Stimulated activated CD8-positive, alpha-beta memory T cell treated with anti-CD3 and anti-CD28 coated beads, Interleukin-2, amount 100 ng/mL, for 48 hours (primary cell): ENCODE data around the gene FLYWCH2.

Experiments used
- DNase-seq, 2 donors: peaks; one replicate each; pipeline ENCODE4 v3.0.0-alpha.2; 2020; ENCODE audit warnings: low read depth in 2 of 2

FLYWCH2 gene

DNA sequence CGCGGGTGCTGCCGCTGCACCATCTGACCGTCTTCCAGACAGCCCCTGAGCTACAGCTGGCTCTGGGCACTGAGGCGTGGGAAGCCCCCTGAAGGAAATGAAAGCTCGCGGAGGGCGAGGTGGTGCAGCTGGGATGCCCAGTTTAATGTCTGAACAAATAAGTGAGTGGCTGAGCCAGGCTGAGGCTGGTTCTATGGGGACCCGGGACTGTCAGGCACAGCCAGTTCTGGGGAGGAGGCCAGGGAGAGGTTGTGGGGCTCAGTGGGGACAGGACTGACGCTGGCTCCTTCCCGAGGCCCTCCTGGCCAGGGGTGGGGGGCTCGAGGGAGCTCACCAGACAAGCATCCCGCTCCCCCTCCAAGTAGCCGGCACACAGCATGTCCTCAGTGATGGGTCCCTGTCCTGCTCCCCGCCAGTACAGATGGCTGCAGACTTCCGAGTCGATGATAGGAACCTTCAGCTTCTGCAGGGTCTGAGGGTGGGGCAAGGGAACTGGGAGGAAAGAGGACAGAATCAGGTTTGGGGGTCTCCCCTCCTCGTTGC is 29.4 kb upstream of the FLYWCH2 start:
- DNase-seq, result no peak

DNA sequence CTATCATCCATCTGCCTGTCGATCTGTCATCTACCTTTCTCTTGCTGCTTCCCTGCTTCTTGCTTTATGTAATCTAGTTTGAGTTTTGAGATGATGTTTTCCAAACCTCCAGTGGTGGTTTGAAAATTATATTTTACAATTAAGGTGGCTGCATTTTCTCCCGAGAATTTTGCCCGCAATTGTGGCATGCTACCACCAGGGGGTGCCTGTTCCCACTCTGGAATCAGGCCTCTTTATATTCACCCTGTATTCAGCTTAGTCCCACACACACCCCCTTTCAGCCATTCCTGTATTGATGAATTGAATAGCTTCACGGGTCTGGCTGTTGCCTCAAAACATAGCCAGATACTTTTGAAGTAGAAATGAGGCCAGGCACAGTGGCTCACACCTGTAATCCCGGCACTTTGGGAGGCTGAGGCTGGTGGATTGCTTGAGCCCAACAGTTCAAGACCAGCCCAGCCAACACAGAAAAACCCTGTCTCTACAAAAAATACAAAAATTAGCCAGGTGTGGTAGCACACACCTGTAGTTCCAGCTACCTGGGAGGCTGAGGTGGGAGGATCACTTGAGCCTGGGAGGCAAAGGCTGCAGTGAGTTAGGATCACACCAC is 28.2 kb upstream of the FLYWCH2 start:
- DNase-seq, result no peak

- DNase-seq, result no peak
Observed at GRCh38 chr16:2855536-2855935, 27.5 kb upstream of the FLYWCH2 start.

- no peak for DNase-seq
Observed at GRCh38 chr16:2856061-2856670, 26.8 kb upstream of the FLYWCH2 start.

DNA sequence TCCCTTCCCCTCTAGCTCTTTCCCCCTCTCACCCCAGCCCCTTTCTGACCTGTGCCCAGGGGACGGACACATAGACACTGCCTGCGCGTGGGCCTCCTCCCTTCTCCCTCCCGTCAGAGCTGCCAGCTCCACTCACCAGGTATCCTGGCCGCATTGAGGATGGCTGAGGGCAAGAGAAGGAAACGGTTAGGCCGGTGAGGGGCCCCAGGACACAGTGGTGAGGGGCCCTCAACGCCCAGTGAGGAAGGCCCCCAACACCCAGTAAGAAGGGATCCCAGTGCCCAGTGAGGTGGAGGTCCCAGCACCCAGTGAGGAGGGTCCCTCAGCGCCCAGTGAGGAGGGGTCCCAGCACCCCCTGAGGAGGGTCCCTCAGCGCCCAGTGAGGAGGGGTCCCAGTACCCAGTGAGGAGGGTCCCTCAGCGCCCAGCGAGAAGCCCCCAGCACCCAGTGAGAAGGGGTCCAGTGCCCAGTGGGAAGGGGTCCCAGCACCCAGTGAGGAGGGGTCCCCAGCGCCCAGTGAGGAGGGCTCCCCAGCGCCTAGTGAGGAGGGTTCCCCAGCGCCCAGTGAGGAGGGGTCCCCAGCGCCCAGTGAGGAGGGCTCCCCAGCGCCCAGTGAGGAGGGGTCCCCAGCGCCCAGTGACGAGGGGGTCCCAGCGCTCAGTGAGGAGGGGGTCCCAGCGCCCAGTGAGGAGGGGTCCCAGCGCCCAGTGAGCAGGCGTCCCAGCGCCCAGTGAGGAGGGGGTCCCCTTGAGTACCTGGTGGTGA is 26.1 kb upstream of the FLYWCH2 start:
- no peak for DNase-seq

DNA sequence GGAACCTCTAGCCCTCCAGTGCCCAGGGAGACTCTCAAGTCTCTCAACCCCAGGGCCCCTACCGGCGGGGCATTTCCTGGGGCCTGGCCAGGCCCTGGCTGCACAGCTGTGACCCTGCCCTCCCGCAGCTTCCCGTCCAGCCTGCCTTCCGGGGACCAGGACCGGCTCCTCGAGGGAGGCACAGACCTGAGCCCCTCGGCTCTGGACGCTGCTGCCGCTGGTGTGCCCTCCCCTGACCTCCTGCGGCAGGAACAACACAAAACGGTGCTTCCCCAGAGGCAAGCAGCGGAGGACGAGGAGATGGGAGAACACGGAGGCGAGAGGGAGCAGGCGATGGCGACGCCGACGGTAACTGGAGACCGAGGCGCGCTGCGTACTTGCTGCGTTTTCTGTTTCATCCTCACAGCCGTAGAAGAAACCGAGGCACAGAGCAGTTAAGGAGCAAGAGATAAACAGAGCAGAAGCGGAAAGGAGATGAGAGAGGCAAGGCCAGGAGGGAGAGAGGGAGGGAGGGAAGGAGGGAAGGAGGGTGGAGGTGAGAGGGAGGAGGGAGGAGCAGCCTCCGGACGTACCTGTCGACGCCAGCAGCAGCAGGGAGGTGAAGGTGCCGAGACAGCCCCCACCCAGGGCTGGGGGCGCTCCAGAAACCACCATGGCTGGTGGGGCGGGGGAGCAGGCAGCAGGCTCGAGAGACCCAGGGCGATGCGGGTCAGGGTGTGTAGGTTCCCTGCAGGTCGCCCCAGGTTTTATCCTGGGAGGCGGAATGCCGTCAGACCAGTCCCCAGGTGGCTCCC is 25.4 kb upstream of the FLYWCH2 start, which contains the start of gene PRSS22:
TSS of gene PRSS22 (minus strand) at position 720 of the 794 bp plus-strand sequence. CDS start at position 654, 66 bp downstream.
- DNase-seq, result no peak

- DNase-seq, result no peak
Observed at GRCh38 chr16:2858245-2859025, 24.6 kb upstream of the FLYWCH2 start.

GRCh38 chr16:2859686-2860265 is 23.2 kb upstream of the FLYWCH2 start:
- no peak for DNase-seq

DNA sequence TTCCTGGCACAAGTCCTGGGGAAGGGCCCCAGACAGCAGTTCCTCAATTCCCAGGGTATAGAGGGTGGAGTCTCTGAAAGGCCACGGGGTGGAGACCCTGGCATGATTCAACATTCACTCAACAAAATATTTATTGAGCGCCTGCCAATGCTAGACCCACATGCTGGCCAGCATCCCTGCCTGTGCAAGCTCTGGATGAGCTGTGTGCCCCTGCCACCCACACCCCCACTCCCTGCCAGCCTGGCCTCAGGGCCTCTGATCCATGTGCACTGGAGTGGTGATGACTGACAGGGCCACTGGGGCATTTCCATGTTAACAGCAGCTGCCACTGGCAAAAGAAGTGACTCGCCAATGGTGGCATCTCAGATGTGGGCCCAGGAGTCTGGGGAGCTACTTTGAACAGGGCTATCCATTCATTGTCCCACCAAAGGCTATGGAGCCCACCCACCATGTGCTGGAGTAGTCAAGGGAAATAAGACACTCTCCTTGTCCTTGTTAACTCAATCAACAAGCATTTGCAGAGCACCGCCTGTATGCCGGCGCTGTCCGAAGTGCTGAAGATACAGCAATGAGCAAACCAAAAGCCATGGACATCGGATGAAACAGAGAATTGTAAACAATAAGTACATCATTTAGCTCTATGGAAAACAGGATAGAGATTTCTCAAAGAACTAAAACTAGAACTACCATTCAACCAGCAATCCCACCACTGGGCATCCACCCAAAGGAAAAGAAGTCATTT is 22.0 kb upstream of the FLYWCH2 start:
- no peak for DNase-seq

DNA sequence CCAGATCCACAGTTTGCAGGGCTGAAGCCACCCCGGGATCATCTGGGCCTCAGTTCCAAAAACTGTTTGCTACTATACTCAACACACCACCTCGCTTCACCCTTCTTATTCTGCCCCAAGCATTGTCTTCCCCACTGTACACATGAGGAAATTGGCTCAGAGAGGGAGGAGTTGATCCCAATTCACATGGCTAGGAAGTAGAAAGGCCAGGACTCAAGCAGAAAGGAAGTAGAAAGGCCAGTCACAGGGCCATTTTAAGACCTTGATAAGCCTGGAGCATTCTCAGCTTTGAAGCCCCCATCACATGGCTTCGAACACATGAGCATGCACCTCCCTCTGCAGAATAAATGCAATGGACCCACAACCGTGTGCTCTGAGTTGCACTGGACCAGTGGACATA is 17.4 kb upstream of the FLYWCH2 start:
- DNase-seq, result no peak

- DNase-seq, result no peak
Observed at GRCh38 chr16:2866431-2866830, 16.6 kb upstream of the FLYWCH2 start.

- DNase-seq, result no peak
Observed at GRCh38 chr16:2867661-2867986, 15.4 kb upstream of the FLYWCH2 start.

DNA sequence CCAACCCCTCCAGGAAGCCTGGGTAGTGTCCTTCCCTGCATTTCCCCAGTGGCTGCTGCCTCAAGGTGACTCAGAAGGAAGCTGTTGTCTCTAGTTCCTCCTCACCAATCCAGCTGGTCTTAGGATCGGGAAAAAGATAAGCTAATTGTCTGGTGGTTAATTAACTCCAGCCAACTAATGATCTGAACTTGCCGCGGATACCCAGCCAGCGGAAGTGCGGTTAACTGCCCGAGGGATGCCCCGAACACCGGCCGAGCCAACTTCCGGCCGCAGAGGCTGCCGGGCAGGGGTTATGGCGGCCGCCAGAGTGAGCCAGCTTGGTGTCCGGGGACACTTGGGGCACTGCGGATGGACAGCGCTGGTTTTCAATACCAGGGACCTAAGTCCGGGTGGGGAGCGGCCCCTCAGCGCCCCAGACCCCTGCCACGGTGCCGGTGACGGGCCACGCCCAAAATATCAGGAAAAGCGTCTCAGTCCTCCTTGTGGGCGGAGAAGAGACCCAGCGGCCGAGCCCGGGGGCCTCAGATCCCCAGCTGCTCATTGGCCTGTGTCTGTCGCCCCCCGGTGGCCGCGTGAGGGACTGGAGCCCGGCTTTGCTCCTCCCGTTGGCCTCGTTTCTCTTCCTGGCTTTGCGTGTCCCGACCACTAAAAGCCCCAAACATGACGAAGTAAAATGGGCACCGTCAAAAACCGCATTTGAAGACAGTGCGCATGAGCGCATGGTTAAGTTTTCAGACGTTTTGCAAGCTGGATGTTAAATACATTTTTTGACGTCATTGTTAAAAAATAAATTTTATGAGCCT is 14.8 kb upstream of the FLYWCH2 start:
- DNase-seq, result peak; percentile 93 to 96

- no peak for DNase-seq
Observed at GRCh38 chr16:2871926-2872325, 11.1 kb upstream of the FLYWCH2 start.

DNA sequence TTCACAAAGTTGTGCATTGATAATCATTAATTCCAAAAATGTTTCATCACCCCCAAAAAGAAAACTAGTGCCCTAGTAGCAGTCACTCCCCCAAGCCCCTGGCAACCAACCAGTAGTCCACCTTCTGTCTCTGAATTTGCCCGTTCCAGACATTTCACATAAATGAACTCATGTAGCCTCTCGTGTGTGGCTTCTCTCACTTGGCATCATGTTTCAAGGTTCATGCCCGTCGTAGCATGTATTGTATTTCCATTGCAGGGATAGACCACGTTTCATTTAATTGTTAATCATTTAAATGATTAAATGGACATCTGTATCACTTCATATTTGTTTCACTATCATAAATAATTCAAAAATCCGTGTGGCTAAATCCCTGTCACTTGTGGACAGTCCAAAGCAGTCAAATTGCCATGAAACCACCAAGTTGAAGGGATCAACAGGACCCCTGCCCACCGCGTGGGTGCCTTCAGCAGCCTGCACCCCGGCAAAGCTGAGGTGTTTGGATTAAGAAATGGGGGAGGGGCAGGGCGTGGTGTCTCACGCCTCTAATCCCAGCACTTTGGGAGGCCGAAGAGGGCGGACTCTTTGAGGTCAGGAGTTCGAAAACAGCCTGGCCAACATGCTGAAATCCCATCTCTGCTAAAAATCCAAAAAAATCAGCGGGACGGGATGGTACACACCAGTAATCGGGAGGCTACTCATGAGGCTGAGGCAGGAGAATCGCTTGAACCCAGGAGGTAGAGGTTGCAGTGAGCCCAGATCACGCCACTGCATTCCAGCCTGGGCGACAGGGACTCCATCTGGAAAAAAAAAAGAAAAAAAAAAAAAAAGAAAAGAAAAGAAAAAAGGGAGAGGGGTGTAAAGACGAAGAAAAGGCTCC is 8.7 kb upstream of the FLYWCH2 start:
- DNase-seq, result no peak

- DNase-seq, result peak; percentile 51 to 54
Observed at GRCh38 chr16:2874912-2875362, 8.1 kb upstream of the FLYWCH2 start.

- DNase-seq, result no peak
Observed at GRCh38 chr16:2879854-2880508, 3.0 kb upstream of the FLYWCH2 start.
